HEK293 (cell line): ENCODE measurements around the gene SPRY4.

Experiments
- ZNF10 ChIP-seq: fragments of 450-650 bp; formaldehyde crosslinking; IDR thresholded peaks from 2 replicates; pipeline ENCODE4 v1.5.1; 2017; ENCODE audit warnings: missing biosample characterization, missing genetic modification characterization
- ZNF335 ChIP-seq: fragments of 450-650 bp; formaldehyde crosslinking; conservative IDR thresholded peaks from 2 replicates; pipeline ENCODE4 v1.5.1; 2016; ENCODE audit warnings: missing biosample characterization, missing genetic modification characterization
- ZNF561 ChIP-seq: fragments of 450-650 bp; IDR thresholded peaks from 2 replicates; pipeline ENCODE4 v1.5.1; 2018; ENCODE audit warnings: missing biosample characterization, missing genetic modification characterization, borderline replicate concordance
- TF ChIP-seq, protein P1 (sequence below): fragments of 450-650 bp; formaldehyde crosslinking; IDR thresholded peaks from 2 replicates; pipeline ENCODE4 v1.5.1; 2016; ENCODE audit warnings: missing biosample characterization, missing genetic modification characterization
- TF ChIP-seq, protein P2 (sequence below): fragments of 450-650 bp; formaldehyde crosslinking; conservative IDR thresholded peaks from 2 replicates; pipeline ENCODE4 v1.5.1; 2016; ENCODE audit warnings: low read depth, missing biosample characterization, missing genetic modification characterization
- TF ChIP-seq, protein P3 (sequence below): fragments of 450-650 bp; formaldehyde crosslinking; IDR thresholded peaks from 2 replicates; pipeline ENCODE4 v1.5.1; 2016; ENCODE audit warnings: missing biosample characterization, missing genetic modification characterization, low read depth

DNA sequence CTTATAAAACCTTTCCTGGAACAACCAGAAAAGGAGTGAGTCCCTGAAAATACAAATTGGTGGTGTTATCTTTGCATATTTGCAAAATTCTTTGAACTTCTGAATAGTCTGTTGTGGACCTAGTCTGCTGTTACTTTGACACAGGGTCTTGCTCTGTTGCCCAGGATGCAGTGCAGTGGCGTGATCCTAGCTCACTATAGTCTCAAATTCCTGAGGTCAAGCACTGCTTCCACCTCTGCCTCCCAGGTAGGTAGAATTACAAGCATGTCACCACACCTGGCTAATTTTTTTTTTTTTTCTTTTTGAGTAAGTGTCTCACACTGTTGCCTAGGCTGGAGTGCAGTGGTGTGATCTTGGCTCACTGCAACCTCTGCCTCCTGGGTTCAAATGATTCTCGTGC is 43.7 kb upstream of the SPRY4 start:
- TF ChIP-seq, protein P1, sequence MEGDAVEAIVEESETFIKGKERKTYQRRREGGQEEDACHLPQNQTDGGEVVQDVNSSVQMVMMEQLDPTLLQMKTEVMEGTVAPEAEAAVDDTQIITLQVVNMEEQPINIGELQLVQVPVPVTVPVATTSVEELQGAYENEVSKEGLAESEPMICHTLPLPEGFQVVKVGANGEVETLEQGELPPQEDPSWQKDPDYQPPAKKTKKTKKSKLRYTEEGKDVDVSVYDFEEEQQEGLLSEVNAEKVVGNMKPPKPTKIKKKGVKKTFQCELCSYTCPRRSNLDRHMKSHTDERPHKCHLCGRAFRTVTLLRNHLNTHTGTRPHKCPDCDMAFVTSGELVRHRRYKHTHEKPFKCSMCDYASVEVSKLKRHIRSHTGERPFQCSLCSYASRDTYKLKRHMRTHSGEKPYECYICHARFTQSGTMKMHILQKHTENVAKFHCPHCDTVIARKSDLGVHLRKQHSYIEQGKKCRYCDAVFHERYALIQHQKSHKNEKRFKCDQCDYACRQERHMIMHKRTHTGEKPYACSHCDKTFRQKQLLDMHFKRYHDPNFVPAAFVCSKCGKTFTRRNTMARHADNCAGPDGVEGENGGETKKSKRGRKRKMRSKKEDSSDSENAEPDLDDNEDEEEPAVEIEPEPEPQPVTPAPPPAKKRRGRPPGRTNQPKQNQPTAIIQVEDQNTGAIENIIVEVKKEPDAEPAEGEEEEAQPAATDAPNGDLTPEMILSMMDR, result no peak
- TF ChIP-seq ZNF335 (tag by site-specific recombination) (no peak), ZNF561 (tag by site-specific recombination) (no peak), ZNF10 (no peak)
- TF ChIP-seq, protein P2, sequence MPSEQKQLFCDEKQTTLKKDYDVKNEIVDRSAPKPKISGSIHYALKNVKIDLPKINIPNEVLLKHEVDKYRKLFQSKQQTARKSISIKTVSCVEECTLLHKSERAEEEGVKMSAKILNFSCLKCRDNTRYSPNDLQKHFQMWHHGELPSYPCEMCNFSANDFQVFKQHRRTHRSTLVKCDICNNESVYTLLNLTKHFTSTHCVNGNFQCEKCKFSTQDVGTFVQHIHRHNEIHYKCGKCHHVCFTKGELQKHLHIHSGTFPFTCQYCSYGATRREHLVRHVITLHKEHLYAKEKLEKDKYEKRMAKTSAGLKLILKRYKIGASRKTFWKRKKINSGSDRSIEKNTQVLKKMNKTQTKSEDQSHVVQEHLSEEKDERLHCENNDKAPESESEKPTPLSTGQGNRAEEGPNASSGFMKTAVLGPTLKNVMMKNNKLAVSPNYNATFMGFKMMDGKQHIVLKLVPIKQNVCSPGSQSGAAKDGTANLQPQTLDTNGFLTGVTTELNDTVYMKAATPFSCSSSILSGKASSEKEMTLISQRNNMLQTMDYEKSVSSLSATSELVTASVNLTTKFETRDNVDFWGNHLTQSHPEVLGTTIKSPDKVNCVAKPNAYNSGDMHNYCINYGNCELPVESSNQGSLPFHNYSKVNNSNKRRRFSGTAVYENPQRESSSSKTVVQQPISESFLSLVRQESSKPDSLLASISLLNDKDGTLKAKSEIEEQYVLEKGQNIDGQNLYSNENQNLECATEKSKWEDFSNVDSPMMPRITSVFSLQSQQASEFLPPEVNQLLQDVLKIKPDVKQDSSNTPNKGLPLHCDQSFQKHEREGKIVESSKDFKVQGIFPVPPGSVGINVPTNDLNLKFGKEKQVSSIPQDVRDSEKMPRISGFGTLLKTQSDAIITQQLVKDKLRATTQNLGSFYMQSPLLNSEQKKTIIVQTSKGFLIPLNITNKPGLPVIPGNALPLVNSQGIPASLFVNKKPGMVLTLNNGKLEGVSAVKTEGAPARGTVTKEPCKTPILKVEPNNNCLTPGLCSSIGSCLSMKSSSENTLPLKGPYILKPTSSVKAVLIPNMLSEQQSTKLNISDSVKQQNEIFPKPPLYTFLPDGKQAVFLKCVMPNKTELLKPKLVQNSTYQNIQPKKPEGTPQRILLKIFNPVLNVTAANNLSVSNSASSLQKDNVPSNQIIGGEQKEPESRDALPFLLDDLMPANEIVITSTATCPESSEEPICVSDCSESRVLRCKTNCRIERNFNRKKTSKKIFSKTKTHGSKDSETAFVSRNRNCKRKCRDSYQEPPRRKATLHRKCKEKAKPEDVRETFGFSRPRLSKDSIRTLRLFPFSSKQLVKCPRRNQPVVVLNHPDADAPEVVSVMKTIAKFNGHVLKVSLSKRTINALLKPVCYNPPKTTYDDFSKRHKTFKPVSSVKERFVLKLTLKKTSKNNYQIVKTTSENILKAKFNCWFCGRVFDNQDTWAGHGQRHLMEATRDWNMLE (tag by site-specific recombination), result no peak
- TF ChIP-seq, protein P3, sequence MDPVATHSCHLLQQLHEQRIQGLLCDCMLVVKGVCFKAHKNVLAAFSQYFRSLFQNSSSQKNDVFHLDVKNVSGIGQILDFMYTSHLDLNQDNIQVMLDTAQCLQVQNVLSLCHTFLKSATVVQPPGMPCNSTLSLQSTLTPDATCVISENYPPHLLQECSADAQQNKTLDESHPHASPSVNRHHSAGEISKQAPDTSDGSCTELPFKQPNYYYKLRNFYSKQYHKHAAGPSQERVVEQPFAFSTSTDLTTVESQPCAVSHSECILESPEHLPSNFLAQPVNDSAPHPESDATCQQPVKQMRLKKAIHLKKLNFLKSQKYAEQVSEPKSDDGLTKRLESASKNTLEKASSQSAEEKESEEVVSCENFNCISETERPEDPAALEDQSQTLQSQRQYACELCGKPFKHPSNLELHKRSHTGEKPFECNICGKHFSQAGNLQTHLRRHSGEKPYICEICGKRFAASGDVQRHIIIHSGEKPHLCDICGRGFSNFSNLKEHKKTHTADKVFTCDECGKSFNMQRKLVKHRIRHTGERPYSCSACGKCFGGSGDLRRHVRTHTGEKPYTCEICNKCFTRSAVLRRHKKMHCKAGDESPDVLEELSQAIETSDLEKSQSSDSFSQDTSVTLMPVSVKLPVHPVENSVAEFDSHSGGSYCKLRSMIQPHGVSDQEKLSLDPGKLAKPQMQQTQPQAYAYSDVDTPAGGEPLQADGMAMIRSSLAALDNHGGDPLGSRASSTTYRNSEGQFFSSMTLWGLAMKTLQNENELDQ, result no peak
